ENCODE measurements around the gene REEP3. TPM values are rescaled to one million over a fixed set of nuclear protein-coding genes. Genes with fewer than 3 reads are reported as not detected.
"Not testable (repeated sequence)": the region's sequence is repeated elsewhere in the genome, so short reads cannot be mapped to it uniquely, and the experiment has no call there.

REEP3 gene
- total and polyA plus RNA-seq, 2 donors (not counting 1 experiment from before 2014, with no cell fraction given), result 2.2 to 8.8 TPM

DNA sequence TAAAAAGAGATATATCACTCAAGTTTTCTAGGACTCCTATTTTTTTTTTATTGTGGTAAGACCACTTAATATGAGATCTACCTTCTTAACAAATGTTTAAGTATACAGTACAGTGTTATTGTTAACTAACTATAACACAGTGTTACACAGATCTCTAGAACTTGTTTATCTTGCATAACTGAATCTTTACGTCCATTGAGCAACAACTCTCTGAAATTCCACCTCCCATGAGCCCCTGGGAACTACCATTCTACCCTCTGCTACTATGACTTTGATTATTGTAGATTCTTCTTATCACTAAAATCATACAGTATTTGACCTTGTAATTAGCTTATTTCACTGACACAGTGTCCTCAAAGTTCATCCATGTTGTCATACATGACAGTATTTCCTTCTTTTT lies 22.5 kb upstream of the REEP3 start:
- H3K27ac ChIP-seq (ENCODE audit: low read length in 2 of 2), result no peak overlapping the region
- H3K27me3 ChIP-seq (replicated peaks in 1 of 4; ENCODE audit: control extremely low read depth in 1 of 4, control insufficient read depth in 3 of 4, insufficient read depth in 4 of 4, low read length in 3 of 4), result no peaks in the 10 kb centered on the region
- Mint-ChIP-seq H3K27ac (no peak overlapping the region), H3K9me3 (ENCODE audit: insufficient read depth) (no peaks in the 10 kb centered on the region), H3K4me3 (no peak overlapping the region), H3K27me3 (no peaks in the 10 kb centered on the region), H3K4me1 (peaks cover 27% of the 10 kb centered on the region)
- WGBS (ENCODE audit: insufficient coverage), result 80% methylated on average over 1 of the region's 1 CpG
- DNase-seq (no peak), ATAC-seq (ENCODE audit: low read depth) (no peak)
- no peak overlapping the region for H3K4me2 ChIP-seq (replicated peaks; ENCODE audit: low read depth, low read length, poor library complexity, severe bottlenecking)
- intact Hi-C loops (cut with micrococcal nuclease), result loop anchor here (5.0 kb wide), 1 partner anchor 44 kb away; no protein-coding TSS in a partner anchor
- no peak overlapping the region for H2AFZ ChIP-seq (ENCODE audit: insufficient read depth, low read depth, low read length, poor library complexity, severe bottlenecking)
- H4K20me1 ChIP-seq (ENCODE audit: control insufficient read depth, insufficient read depth, low read length, poor library complexity, severe bottlenecking), result peaks cover 9% of the 10 kb centered on the region
- H3K9me3 ChIP-seq (ENCODE audit: control extremely low read depth in 1 of 3, control insufficient read depth in 2 of 3, insufficient read depth in 1 of 3, low read length in 2 of 3), result peaks cover 0 to 4% (median 0%) of the 10 kb centered on the region in 3 donors
- ChIA-PET CTCF (no interaction called here), POLR2A (no interaction called here)
- no peaks in the 10 kb centered on the region for H3K36me3 ChIP-seq (replicated peaks in 1 of 2; ENCODE audit: control extremely low read depth in 1 of 2, control insufficient read depth in 1 of 2, extremely low read depth in 1 of 2, insufficient read depth in 2 of 2, low read length in 1 of 2)
- no peak overlapping the region for H3K4me3 ChIP-seq (ENCODE audit: control extremely low read depth in 1 of 5, extremely low read depth in 1 of 5, insufficient read depth in 1 of 5, low read depth in 2 of 5, low read length in 4 of 5)
- peaks cover 77% of the 10 kb centered on the region for H3K79me2 ChIP-seq (ENCODE audit: control insufficient read depth, insufficient read depth, low read length)
- TF ChIP-seq, protein P1, sequence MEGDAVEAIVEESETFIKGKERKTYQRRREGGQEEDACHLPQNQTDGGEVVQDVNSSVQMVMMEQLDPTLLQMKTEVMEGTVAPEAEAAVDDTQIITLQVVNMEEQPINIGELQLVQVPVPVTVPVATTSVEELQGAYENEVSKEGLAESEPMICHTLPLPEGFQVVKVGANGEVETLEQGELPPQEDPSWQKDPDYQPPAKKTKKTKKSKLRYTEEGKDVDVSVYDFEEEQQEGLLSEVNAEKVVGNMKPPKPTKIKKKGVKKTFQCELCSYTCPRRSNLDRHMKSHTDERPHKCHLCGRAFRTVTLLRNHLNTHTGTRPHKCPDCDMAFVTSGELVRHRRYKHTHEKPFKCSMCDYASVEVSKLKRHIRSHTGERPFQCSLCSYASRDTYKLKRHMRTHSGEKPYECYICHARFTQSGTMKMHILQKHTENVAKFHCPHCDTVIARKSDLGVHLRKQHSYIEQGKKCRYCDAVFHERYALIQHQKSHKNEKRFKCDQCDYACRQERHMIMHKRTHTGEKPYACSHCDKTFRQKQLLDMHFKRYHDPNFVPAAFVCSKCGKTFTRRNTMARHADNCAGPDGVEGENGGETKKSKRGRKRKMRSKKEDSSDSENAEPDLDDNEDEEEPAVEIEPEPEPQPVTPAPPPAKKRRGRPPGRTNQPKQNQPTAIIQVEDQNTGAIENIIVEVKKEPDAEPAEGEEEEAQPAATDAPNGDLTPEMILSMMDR (IDR thresholded peaks at IDR 0.05), result no peak
- no peak for TF ChIP-seq EZH2 (IDR thresholded peaks at IDR 0.05; ENCODE audit: borderline replicate concordance, insufficient read depth, low read depth, low read length, poor library complexity, severe bottlenecking)
- no peak overlapping the region for H3K9ac ChIP-seq (ENCODE audit: low read length)
- H3K4me1 ChIP-seq (ENCODE audit: control insufficient read depth in 2 of 2, insufficient read depth in 2 of 2, low read length in 2 of 2), result no peaks in the 10 kb centered on the region

- DNase-seq; H3K4me2 ChIP-seq (replicated peaks; ENCODE audit: low read depth, low read length, poor library complexity, severe bottlenecking); H3K36me3 ChIP-seq (replicated peaks in 1 of 2; ENCODE audit: control extremely low read depth in 1 of 2, control insufficient read depth in 1 of 2, extremely low read depth in 1 of 2, insufficient read depth in 2 of 2, low read length in 1 of 2); POLR2A ChIA-PET; intact Hi-C loops (cut with micrococcal nuclease); ATAC-seq (ENCODE audit: low read depth); H3K4me1 ChIP-seq (ENCODE audit: control insufficient read depth in 2 of 2, insufficient read depth in 2 of 2, low read length in 2 of 2); H3K27me3 ChIP-seq (replicated peaks in 1 of 4; ENCODE audit: control extremely low read depth in 1 of 4, control insufficient read depth in 3 of 4, insufficient read depth in 4 of 4, low read length in 3 of 4); H3K4me3 Mint-ChIP-seq; H2AFZ ChIP-seq (ENCODE audit: insufficient read depth, low read depth, low read length, poor library complexity, severe bottlenecking); H3K9me3 ChIP-seq (ENCODE audit: control extremely low read depth in 1 of 3, control insufficient read depth in 2 of 3, insufficient read depth in 1 of 3, low read length in 2 of 3); H3K9me3 Mint-ChIP-seq (ENCODE audit: insufficient read depth); H3K27ac ChIP-seq (ENCODE audit: low read length in 2 of 2); H3K4me3 ChIP-seq (ENCODE audit: control extremely low read depth in 1 of 5, extremely low read depth in 1 of 5, insufficient read depth in 1 of 5, low read depth in 2 of 5, low read length in 4 of 5); H3K27ac Mint-ChIP-seq; H3K9ac ChIP-seq (ENCODE audit: low read length); H3K27me3 Mint-ChIP-seq: not testable (repeated sequence)
- peaks cover 76% of the 10 kb centered on the region for H3K79me2 ChIP-seq (ENCODE audit: control insufficient read depth, insufficient read depth, low read length)
- H4K20me1 ChIP-seq (ENCODE audit: control insufficient read depth, insufficient read depth, low read length, poor library complexity, severe bottlenecking), result peaks cover 21% of the 10 kb centered on the region
- CTCF ChIA-PET, result interaction anchor here (0.6 kb wide), 2 partner anchors 12 to 86 kb away, joined by 3 to 4 read pairs; no protein-coding TSS in a partner anchor
- H3K4me1 Mint-ChIP-seq, result peaks cover 29% of the 10 kb centered on the region
- 98% methylated on average over 4 of the region's 5 CpGs for WGBS (ENCODE audit: insufficient coverage)
Measured at GRCh38 chr10:63500551-63500950, 20.6 kb upstream of the REEP3 start.

Data from B cell (primary cell).